ENCODE data around the gene CTSZ. TPM values are rescaled to one million over a fixed set of nuclear protein-coding genes. Genes with fewer than 3 reads are reported as not detected.

Gene CTSZ
- total and polyA plus RNA-seq, 10 of the 15 experiments (the other 5 are each of a cell fraction or from before 2014, with no cell fraction given): 6.0 to 301 (median 154) TPM

DNA sequence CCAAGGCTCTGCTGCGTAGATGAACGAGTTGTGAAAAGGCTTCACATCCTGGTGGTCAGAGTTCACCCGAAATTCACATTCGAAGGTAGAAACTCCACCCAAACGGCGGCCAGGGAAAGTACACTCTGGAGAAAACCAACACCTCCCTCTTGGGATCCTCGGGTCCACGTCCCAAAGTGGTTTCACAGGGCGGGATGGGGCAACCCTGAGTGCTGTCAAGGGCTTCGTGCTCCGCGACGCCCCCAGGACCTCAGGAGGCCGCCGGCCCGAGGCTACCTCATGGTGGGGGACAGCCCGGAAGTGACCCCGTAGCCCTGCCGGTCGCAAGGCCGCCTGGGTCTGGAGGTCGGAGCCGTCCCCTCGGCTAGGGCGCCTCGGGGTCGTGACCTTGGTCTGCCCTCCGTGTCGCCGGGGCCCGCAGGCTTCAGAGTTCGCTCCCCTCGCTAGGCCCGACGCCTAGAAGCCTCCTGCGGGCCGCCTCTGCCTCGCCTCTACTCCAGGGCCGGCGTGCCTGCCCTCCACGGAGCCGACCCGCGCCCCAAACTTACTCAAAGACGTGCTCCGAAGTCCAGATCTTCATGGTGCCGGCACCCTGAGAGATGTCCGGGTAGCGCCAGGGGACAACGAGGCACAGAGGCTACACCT, 35.2 kb upstream of the CTSZ start, which contains the start of gene PRELID3B (continued):
- TF ChIP-seq, protein P1, sequence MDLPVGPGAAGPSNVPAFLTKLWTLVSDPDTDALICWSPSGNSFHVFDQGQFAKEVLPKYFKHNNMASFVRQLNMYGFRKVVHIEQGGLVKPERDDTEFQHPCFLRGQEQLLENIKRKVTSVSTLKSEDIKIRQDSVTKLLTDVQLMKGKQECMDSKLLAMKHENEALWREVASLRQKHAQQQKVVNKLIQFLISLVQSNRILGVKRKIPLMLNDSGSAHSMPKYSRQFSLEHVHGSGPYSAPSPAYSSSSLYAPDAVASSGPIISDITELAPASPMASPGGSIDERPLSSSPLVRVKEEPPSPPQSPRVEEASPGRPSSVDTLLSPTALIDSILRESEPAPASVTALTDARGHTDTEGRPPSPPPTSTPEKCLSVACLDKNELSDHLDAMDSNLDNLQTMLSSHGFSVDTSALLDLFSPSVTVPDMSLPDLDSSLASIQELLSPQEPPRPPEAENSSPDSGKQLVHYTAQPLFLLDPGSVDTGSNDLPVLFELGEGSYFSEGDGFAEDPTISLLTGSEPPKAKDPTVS (IDR thresholded peaks at IDR 0.05; ENCODE audit: low read depth, low read length): no peak
- no peak for TF ChIP-seq CHD1 (IDR thresholded peaks at IDR 0.05; ENCODE audit: low read depth, low read length)
- TF ChIP-seq KLF5 (IDR thresholded peaks at IDR 0.05; ENCODE audit: partially characterized antibody): no peak
- no peak for TF ChIP-seq SREBF2 (IDR thresholded peaks at IDR 0.05; ENCODE audit: low read length)
- no peak for TF ChIP-seq NFXL1 (IDR thresholded peaks at IDR 0.05; ENCODE audit: borderline replicate concordance)
- TF ChIP-seq CHD2 (IDR thresholded peaks at IDR 0.05; ENCODE audit: borderline replicate concordance, low read depth, low read length): no peak
- TF ChIP-seq CBFB (IDR thresholded peaks at IDR 0.05; ENCODE audit: low read depth): no peak
- peak; percentile 76 for TF ChIP-seq GATAD2B (conservative IDR thresholded peaks at IDR 0.05; ENCODE audit: low read depth)
- no peak; the same call in 1 of the 2 replicates for TF ChIP-seq MAX (IDR thresholded peaks at IDR 0.05; ENCODE audit: low read depth, low read length)
- TF ChIP-seq, protein P2, sequence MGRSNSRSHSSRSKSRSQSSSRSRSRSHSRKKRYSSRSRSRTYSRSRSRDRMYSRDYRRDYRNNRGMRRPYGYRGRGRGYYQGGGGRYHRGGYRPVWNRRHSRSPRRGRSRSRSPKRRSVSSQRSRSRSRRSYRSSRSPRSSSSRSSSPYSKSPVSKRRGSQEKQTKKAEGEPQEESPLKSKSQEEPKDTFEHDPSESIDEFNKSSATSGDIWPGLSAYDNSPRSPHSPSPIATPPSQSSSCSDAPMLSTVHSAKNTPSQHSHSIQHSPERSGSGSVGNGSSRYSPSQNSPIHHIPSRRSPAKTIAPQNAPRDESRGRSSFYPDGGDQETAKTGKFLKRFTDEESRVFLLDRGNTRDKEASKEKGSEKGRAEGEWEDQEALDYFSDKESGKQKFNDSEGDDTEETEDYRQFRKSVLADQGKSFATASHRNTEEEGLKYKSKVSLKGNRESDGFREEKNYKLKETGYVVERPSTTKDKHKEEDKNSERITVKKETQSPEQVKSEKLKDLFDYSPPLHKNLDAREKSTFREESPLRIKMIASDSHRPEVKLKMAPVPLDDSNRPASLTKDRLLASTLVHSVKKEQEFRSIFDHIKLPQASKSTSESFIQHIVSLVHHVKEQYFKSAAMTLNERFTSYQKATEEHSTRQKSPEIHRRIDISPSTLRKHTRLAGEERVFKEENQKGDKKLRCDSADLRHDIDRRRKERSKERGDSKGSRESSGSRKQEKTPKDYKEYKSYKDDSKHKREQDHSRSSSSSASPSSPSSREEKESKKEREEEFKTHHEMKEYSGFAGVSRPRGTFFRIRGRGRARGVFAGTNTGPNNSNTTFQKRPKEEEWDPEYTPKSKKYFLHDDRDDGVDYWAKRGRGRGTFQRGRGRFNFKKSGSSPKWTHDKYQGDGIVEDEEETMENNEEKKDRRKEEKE (IDR thresholded peaks at IDR 0.05): no peak
- TF ChIP-seq HDAC2 (IDR thresholded peaks at IDR 0.05): no peak
- 0 out of 2 replicates have a peak, but pooled peaks have one; percentile 10 for TF ChIP-seq TAF1 (IDR thresholded peaks at IDR 0.05; ENCODE audit: borderline replicate concordance, low read depth, low read length)
- no peak for TF ChIP-seq SRF (IDR thresholded peaks at IDR 0.05; ENCODE audit: low read depth in 2 of 2, low read length in 2 of 2)
- TF ChIP-seq, protein P3, sequence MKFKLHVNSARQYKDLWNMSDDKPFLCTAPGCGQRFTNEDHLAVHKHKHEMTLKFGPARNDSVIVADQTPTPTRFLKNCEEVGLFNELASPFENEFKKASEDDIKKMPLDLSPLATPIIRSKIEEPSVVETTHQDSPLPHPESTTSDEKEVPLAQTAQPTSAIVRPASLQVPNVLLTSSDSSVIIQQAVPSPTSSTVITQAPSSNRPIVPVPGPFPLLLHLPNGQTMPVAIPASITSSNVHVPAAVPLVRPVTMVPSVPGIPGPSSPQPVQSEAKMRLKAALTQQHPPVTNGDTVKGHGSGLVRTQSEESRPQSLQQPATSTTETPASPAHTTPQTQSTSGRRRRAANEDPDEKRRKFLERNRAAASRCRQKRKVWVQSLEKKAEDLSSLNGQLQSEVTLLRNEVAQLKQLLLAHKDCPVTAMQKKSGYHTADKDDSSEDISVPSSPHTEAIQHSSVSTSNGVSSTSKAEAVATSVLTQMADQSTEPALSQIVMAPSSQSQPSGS (IDR thresholded peaks at IDR 0.05; ENCODE audit: low read length): no peak
- no peak for TF ChIP-seq IRF5 (IDR thresholded peaks at IDR 0.05; ENCODE audit: borderline replicate concordance)
- no peak for TF ChIP-seq STAT3 (IDR thresholded peaks at IDR 0.05; ENCODE audit: low read depth, low read length)
- no peak for TF ChIP-seq MTA3 (IDR thresholded peaks at IDR 0.05; ENCODE audit: borderline replicate concordance, low read length)
- no peak for TF ChIP-seq CUX1 (IDR thresholded peaks at IDR 0.05; ENCODE audit: insufficient replicate concordance, low read depth, low read length)

All from GM12878 (cell line).